Activated CD4-positive, alpha-beta T cell treated with anti-CD3 and anti-CD28 coated beads, Interleukin-2, amount 50 U/mL, for 4 hours (primary cell): ENCODE results near the gene HUNK.
"Not testable (repeated sequence)": the region's sequence is repeated elsewhere in the genome, so short reads cannot be mapped to it uniquely, and the experiment has no call there.

ENCODE experiments used
- DNase-seq, 2 experiments: peaks; one replicate each; pipeline ENCODE4 v3.0.0-alpha.2; 2020

Gene HUNK

DNA sequence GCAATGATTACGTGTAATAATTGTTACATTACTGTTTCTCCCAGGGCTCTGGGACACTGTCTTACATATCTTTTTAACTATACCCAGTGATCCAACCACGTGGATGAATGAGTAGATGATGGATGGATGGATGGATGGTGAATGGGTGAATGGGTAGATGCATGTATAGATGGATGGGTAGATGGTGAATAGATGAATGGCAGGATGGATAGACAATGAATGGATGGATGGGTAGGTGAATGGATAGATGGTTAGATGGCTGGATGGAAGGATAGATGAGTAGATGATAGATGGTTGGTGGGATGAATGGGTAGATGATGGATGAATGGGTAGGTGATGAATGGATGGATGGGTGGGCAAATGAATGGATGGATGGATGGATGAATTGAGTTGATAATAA lies 135.9 kb downstream of the HUNK start:
- DNase-seq, result no peak

- no peak for DNase-seq
These were observed 136.4 kb downstream of the HUNK start for GRCh38 chr21:32009263-32009662.

DNA sequence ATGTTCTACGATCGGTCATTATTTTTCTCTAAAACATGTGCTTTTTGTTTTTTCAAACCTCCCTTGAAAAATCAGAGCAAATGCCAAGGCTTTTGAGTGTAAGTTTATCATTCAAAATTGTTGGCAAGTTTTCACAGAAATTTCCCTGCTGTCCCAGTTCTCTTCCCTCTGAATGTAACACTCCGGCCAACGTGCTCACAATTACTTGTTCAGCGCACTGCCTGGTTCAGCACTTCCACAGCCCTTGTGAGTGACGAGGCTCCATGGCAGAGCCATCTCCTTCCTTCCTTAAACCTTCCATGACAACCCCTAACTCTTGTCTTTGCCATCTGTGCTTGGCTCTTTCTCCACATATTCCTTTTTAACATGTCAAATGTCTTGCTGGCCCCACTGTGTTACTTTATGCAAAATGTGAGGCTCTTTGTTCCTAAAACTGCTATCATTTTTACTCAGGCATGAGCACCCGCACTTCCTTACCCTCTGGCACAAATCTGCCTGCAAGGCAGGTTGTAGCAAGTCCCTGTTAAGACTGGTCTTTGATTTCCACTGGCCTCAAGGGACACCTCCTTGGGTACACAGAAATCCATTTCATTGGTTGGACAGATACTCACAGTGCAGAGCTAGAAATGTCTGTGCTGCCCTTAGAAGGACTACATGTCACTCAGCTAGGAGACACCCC lies 142.8 kb downstream of the HUNK start:
- no peak for DNase-seq

GRCh38 chr21:32018381-32018780 lies 145.6 kb downstream of the HUNK start:
- no peak for DNase-seq

DNA sequence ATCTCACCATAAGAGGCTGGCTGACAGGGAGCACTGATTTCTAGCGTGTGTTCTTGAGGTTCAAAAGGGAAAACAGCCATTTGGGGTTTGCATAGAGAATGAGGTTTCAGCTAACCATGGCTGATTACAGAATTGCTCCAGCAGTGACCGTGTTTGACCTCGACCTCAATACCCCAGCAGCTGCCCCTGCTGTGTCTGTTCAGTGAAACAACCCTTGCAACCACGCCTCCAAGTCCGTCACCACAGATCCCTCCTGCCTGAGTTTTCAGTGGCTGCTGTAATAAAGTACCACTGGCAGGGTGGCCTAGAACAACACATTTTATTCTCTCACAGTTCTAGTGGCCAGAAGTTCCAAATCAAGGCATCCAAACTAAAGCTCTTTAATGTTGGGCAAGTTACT lies 147.7 kb downstream of the HUNK start:
- no peak for DNase-seq

GRCh38 chr21:32021319-32021994 lies 148.6 kb downstream of the HUNK start:
- no peak for DNase-seq

DNA sequence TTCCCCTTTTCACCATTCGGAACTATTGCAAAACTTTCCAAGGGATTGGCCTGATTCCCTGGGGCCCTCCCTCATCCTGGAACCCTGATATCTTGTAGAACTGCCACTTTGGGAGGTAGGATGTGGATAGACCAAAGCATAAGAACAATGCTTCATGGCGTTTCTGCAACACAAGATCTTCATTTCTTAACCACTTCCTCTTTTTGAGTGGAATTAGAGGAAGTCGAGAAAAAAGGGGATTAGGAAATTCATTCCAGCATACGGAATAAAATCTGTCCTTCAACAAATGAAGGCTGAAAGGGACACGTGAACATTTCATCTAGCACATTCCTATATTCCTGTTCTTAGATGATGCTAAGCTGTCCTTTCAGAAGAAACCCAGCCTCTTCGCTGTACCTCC lies 149.3 kb downstream of the HUNK start:
- DNase-seq, result no peak

- DNase-seq, result no peak
These were observed 157.4 kb downstream of the HUNK start for GRCh38 chr21:32030146-32030652.

- no peak for DNase-seq
These were observed 162.0 kb downstream of the HUNK start for GRCh38 chr21:32034850-32035249.

GRCh38 chr21:32035617-32036016 lies 162.8 kb downstream of the HUNK start:
- DNase-seq, result no peak

DNA sequence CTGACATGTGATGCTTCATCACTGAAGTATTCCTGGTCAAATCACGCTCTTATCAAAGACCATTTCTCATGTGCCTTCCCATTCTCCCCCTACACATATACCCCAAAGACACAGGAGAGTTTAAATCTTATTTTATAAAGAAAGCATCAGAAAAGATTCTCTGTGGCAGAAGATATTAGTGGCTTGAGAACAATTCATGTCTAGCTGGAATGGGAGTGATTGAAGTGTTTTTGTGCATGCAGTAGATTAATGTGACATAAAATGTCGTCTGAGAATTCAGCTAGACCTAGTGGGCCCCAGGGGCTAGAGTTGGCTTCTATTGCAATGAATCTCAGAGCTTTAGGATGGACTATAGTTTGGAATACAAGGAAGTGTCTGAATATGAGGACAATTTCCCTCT lies 163.9 kb downstream of the HUNK start:
- no peak for DNase-seq

- DNase-seq, result not testable (repeated sequence)
These were observed 165.9 kb downstream of the HUNK start for GRCh38 chr21:32038751-32039150.

DNA sequence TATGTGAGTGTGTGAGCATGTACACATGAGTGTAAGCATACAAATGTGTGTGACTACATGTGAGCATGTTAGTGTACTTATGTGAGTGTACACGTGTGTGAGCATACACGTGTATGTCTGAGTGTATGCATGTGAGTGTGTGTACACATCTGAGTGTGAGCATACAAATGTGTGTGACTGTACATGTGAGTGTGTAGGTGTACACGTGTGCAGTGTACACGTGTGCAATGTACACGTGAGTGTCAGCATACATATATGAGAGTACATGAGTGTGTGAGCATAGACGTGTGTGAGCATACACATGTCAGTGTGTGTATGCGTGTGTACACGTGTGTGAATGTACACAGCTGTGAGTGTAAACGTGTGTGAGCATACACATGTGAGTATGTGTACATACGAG lies 170.6 kb downstream of the HUNK start:
- DNase-seq, result no peak

- no peak for DNase-seq
These were observed 171.7 kb downstream of the HUNK start for GRCh38 chr21:32044205-32045180.

DNA sequence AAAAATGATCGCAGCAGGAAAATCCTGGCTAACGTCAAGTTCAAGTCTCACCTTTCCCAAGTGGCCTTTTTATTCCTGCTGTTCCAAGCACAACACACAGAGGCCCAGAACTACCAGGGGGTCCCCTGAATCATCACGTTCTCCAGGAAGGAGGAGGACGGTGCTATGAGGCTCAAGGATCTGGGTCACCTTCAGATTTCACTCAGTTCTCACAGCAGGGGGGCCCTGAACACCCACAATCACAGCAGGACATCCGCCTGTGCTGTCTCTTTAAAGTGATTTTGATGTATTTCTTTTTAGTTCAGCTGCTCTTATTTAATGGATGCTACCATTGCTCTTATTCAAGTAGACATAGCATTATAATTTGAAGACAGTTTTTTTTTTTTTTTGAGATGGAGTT lies 173.4 kb downstream of the HUNK start:
- DNase-seq, result no peak

GRCh38 chr21:32048353-32048752 lies 175.5 kb downstream of the HUNK start:
- no peak for DNase-seq
